Middle frontal gyrus (tissue), 1 donor: Measurements from ENCODE around the gene CD68.
"Not testable (repeated sequence)": the region's sequence is repeated elsewhere in the genome, so short reads cannot be mapped to it uniquely, and the experiment has no call there.

ENCODE experiments used
- DNase-seq: peaks from one replicate; pipeline ENCODE4 v3.0.0-alpha.2; 2015; ENCODE audit warnings: low spot score; ENCODE audit errors: extremely low spot score

CD68 gene

DNA sequence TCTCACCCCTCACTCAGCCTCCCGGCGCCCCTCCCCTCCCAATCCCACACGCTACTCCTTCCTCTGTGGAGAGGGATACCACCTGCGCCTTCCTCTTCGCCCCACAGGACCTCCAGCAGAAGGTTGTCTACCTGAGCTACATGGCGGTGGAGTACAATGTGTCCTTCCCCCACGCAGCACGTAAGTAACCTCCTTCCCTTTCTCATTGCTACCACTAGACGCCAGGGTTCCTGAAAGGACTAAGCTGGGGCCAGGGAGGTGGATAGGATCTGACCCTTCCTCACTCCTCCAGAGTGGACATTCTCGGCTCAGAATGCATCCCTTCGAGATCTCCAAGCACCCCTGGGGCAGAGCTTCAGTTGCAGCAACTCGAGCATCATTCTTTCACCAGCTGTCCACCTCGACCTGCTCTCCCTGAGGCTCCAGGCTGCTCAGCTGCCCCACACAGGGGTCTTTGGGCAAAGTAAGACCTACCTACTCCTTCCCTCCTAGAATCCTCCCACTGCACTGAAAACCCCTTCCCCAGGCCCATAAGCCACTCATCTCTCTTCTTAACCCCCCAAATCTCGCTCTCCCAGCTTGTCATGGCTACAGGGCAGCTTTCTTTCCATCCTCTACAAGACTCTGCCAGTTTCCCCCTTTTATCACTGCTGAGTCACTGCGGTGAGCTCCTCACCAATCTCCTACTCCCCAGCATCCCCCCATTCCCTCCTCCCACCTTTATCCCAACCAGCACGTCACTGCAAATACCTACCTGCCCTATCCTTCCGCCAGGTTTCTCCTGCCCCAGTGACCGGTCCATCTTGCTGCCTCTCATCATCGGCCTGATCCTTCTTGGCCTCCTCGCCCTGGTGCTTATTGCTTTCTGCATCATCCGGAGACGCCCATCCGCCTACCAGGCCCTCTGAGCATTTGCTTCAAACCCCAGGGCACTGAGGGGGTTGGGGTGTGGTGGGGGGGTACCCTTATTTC, 1.5 kb downstream of the CD68 start:
- no peak for DNase-seq

DNA sequence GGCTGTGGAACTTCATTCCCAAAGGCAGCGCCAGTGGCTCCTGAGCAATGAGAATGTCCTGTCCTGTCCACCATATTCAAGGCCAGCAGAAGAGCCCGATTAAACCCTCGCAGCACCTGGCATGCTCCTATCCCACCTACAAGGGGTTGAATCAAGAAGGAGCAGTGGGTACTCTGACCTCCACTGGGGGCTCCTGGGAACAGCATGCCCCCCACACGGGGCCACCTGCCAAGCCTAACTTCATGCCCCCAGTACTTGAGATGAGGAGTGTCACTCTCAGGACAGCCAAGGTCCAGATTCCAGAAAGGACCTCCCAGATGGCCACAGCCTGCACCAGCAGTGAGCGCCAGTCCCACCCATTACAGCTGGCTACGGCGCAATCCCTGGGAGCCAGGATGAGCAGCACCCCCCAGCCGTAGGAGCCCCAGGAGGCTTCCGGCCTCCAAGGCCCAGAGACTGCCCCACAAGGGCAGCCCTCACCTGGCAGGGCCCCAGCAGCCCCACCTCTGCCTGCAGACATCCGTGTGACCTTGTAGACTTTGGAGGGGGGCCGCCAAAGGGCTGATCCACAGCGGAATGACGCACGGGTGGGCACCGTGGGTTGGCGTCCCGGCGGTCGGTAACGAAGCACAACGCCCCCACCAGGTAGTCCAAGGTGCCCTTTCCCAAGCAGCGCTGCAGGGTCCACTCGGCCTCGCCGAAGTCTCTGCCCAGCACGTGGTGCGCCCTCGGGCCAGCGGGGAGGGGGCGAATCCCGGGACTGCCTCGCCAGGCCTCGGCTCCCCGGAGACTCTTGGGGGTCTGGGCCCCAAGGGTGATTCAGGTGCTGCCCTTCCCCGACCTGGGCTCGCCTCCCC, 3.2 kb downstream of the CD68 start:
- no peak for DNase-seq

DNA sequence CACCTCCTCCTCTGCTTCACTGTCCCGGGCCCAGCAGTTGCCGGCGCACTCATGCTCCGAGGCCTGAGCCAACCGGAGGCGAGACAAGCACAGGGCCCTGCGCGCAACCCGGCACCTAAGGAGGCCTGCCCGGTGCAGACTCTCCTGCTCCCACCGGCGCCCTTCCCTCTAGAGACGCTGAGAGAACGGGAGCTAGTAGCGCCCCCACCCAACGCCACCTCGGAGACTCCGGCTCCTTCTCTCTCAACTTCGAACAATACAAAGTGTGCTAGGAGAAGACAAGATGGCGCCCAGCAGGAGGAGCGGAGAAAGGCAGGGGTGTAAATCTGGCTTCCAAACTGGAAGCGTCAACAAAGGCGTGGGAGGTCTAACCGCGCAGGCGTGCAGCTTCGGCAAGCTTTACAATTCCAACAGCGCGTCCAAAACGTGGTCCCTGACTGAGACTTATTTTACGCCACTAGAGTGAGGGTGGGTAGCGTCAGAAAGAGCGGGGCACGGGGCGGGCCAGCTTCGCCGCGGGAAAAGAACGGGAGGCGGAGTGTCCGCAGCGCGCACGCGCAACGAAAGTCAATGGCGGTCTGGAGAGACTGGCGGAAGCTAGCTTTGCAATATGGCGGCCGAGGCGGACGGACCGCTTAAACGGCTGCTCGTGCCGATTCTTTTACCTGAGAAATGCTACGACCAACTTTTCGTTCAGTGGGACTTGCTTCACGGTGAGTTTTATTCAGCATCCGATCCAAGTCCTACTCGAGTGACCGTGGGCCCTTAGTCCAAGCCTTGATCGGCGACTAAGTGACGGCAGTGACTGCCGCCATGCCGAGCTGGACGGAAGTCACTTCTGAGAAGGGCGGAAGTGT, 4.0 kb downstream of the CD68 start, which contains the start of gene MPDU1:
Gene MPDU1 (plus strand): TSS at position 600 of the 857 bp plus-strand sequence. CDS start 11 bp downstream, at position 611.
- peak; percentile 90 for DNase-seq

DNA sequence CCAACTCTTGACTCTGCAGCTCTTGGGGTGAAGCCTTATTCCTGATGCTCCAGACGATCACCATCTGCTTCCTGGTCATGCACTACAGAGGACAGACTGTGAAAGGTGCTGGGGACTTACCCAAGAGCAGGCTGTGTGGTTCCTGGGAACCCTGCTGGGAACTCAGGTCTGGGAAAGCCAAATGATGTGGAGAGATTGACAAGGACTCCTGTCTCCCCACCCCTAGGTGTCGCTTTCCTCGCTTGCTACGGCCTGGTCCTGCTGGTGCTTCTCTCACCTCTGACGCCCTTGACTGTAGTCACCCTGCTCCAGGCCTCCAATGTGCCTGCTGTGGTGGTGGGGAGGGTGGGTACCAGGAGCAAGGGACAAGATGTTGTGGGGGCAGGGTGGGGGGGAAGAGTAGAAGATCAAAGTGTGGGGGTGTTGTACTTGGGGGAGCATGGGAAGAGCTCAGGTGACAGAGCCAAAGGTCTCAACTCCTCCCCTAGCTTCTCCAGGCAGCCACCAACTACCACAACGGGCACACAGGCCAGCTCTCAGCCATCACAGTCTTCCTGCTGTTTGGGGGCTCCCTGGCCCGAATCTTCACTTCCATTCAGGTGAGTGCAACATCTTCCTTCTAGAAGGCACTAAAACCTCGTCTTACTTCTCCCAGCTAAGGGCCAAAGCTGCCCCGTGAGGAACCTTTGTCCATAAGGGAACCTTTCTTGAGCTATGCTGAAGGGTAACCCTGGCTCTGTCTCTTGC, 7.4 kb downstream of the CD68 start:
- no peak for DNase-seq

DNA sequence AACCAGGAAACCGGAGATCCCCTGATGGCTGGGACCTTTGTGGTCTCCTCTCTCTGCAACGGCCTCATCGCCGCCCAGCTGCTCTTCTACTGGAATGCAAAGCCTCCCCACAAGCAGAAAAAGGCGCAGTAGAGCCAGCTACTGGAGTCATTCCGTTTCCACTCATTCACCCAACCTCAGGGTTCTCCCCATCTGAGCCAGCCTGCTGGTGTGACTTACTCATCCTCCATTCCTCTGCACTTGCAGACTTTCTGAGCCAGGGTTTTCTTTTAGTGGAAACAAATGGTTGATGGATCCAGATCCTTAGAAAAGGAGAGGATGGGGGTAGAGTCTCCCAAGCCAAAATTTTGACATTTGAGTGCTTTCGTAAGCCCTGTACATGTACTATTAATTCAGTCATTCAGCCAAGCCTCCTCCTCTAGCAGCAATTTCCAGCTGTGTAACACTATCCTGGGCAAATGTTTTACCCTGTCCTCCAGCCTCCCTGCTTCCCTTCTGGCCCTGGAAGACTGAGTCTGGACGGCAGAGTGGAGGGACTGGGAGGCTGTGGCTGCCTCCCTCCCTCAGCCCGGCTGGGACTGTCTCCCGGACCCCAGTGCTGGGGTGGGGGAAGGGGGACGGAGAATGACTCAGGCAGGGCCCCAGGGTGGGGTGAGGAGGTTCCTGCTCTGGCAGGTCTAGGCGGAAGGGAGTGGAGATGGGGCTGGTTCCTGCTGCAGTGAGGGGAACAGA, 8.1 kb downstream of the CD68 start:
- no peak for DNase-seq

DNA sequence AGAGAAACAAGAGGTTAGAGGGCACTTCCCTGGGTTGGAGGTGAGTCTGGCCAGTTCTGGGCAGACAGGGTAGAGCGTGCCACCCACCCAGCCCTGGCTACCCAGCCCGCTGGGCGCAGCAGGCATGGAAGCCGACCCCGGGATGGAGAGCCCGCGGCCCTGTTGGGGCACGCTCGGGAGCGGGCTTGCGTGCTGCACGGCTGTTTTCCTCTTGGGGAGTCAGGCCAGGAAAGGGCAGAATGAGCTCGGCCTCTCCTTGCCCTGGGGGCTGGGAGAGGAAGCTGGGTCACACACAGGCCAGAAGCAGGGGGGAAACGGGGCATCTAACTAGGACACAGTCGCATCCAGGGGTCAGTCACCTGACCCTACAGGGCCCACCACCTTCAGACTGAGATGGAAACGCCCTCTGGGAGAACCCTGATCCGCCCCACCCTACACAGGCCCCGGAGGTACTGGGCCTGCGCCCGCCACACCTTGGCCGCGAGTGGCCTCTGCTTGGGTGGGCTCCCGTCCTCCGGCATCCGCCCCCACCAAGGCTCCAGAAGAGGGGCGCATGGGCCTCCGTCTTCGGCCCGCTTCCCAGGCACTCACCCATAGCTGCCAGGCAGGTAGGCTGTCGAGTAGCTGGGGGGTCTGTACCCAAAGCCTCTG, 9.2 kb downstream of the CD68 start:
- no peak for DNase-seq

DNA sequence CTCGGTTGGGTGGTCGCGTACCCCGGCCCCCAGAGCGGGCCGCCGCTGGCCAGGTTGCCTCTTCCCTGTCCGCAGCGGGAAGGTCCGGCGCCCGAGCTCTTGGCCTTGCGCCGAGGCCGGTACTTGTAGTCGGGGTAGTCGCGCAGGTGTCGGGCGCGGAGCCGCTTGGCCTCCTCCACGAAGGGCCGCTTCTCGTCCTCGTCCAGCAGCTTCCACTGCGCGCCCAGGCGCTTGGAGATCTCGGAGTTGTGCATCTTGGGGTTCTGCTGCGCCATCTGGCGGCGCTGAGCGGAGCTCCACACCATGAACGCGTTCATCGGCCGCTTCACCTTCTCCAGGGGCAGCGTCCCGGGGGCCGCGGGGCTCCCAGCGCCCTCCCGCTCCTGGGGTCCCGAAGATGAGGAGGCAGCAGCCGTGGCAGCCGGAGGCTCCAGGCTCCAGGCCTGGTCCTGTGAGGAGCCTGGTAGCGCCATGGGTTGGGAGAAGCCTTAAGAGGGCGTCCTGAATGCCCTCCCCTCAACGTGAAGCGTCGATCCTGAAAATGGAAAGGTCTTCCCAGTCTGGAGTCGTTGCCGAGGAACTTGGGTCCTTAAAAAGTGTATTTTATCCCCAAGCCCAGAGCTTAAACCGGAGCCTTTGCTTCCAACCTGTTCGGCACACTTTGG, 9.9 kb downstream of the CD68 start:
- peak; percentile 80 for DNase-seq

DNA sequence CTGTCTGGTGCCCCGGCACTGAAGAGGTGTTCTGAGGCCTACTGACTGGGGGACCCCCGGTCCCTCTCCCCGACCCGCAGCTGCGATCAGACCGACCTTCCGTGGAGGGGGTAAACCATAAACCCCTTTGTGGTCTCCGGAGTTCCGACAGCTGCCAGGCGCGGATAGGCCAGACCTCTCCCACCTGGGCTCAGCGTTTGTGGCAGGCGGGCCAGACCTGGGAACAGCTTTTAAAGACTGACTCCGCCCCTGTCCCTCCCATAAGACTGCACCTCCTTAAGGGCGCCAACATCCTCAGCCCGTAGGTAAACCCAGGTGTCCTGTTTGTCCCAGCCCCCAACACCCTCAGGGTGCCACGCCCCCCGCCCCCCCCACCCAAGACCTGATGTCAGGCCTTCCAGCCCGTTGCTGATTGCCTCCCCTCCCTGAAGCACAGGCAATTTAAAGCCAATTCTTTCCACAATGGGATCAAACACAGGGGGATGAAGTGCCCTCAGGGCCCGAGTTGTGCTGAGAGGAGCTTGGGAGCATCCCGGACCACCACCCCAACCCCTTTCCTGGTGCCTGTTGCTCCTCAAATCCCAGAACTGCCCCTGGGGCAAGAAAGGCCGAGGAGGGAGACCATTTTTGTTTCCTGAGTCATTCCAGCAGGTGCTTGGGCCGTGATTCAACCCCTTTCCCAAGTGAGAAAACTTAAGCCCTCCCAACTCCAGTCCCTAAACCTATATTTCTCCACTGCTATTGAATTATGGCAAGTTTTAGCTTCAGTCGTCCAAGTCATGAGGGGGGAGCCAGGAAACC, 10.7 kb downstream of the CD68 start, which contains the start of gene SOX15:
Gene SOX15 (minus strand): TSS at position 204 of the 801 bp plus-strand sequence. CDS start 418 bp downstream, outside the sequence.
- no peak for DNase-seq

DNA sequence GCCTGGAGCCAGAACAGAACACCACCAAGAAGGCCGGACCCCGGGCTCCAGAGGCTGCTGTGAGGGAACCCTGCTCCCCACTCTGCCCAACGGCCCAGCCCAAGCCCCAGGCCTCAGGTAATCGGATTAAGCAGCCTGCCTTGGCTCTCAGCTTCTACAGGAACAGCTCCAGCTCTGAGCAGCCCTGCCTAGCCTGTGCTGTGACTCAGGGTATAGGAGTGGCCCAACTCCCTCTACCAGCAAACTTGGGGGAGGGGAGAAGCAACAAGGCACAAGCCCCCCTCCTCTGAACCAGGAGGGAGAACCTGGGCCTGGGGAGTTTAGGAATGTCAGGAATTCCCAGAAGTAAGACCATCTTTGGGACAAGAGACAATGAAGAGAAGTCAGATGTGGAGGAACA, 11.3 kb downstream of the CD68 start:
- no peak for DNase-seq

DNA sequence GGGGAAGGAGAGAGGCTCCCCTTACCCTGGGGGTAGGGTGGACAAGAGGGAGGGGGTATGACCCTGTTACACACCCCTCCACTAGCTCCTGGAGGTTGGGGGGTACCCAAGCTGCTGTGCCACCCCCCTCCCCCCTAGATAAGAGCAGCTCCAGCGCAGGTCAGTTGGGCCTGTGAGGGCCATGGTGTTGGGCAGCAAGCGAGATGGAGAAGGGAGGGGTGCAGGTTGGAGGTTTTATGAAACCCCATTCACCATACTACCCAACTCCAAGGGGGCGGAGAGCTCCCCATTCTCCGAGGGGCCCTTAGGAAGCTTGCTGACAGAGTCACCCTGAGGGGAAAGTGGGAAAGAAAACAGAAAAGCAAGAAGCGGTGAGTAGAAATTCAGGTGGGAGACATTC, 12.2 kb downstream of the CD68 start:
- DNase-seq = no peak

DNA sequence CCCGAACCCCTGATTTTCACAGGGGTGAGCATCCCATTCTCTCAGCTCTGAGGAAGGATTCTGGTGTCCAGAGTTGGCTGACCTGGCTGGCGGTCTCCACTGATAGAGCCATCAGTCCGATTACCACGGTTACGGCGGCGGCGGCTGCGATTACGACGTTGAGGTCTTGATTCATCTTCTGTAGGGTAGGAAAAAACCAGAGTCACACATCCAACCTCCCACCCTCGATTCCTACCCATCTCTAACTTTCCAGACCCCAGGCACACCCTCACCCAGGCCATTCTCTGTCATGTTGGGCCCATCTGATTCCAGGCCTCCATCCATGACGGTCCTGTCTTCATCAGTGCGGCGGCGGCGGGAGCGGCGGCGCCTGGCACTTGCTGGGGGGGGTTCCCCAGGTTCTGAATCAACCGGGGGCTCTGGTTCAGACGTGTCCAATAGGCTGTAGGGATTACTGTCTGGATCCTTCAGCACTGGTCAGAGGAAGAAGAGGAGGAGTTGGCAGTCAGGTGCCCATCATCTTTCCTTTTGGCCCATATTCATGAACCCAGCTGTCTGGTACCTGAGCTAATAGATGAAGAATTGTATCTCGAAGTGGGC, 13.1 kb downstream of the CD68 start:
- DNase-seq = no peak

DNA sequence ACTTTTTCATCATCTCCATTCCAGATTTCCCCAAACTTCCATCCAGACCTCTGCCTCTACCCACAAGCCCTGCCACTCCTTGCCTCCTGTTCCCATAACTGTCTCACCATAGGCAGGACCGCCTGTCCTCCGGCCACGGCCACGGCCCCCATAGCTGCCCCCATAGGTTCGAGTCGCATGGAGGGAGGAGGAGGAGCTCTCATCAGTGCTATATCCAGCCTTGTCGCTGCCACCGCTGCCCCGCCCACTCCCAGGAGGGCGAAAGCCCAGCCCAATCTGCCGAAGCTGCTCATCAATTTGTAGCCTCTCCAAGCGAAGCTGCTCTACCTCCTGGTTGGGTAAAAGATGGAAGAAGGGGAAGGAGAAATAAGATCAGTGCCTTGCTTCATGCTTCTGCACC, 13.9 kb downstream of the CD68 start:
- DNase-seq = no peak

DNA sequence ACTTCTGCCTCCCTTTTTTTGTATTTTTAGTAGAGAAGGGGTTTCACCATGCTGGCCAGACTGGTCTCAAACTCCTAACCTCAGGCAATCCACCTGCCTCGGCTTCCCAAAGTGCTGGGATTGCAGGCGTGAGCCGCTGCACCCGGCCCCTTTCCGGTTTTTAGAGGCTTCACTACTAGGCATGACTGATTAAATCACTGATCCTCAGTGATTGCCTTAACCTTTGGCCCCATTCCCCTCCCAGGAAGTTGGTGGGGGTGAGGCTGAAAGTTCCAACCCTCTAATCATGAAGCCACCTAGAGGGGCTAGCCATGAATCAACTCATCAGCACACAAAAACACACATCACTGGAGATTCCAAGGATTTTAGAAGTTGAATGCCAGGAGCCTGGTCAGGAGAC, 18.1 kb downstream of the CD68 start:
- DNase-seq = not testable (repeated sequence)

DNA sequence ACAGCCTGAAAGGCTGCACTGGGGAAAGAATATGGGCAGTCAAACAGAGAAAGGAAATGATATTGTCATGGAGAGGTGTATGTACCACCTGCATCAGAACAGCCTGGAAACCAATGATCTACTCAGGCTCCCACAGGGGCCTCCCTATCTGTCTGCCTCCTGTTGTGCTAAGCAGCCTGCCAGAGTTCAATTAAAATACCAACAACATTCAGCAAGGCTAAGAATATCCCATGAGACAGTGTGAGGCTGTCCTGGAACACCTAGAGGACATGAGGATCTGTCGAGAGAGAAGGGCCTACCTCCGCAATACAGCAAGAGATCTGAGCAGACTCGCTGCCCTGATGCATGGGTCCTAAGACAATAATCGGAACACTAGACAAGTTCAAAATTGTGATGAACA, 26.8 kb downstream of the CD68 start:
- DNase-seq = no peak

DNA sequence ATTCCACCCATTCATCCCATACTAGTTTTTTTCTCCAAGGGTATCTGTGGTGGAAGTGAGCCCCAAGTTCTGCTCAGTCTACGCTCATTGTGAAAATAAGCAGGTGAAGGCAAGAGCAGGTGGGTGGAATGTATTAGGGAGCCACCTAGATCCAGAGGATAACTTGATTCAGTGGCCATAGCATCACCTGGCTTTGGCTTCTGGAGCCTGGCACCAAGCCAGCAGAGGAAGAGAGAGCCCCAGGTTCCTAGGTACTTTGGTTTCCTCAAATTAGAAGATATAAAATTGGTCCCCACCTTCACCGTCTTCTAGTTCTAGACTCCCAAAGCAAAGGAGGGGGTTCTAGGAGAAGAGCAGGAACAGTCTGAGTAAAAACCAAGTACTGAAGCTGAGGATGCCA, 31.2 kb downstream of the CD68 start:
- DNase-seq = no peak

DNA sequence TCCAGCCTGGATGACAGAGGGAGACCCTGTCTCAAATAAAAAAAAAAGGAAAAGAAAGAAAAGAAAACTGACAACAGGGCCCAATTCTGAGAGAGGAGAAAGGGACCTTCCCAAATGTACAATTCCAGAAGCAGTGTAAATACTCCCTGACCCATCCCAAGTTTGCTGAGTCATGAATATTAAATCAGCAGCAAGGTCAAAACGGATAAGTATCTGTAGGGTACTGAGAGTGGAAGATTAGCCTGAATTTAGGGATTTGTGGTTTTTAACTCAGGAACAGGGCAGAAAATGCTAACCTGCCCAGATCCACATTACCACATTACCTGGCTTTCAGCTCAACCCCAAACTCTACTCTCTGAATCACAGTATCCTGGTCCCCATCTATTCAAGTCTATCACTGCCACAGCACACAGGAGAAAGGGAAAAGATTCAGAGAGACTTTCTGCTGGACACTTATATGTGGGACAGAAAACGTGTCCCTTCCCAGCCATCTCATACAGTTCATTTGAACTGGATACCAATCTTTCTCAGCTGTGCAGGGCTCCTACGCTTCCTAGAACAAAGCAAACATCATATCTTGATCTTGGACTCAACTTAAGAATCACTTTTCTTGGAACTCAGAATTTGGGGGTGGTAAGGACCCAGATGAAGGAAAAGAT, 32.3 kb downstream of the CD68 start:
- no peak for DNase-seq

DNA sequence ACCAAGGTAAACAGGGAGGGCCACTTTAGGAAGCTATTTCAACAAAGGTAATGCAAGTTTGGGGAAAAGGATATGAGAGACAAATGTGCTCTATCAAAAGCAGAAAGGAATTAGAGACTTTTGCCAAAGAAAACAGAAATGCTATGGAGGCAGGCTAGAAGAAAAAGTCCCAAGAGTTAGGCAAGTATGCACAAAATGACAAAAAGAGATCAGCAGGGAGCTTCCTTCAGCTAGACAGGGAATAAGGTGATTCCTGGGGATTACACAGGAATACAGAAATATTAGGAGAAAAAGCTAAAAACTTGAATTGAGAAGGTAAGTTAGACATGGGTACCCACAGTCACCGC, 32.8 kb downstream of the CD68 start:
- DNase-seq = no peak
